ENCODE measurements around the gene NFATC1.

NFATC1 gene

DNA sequence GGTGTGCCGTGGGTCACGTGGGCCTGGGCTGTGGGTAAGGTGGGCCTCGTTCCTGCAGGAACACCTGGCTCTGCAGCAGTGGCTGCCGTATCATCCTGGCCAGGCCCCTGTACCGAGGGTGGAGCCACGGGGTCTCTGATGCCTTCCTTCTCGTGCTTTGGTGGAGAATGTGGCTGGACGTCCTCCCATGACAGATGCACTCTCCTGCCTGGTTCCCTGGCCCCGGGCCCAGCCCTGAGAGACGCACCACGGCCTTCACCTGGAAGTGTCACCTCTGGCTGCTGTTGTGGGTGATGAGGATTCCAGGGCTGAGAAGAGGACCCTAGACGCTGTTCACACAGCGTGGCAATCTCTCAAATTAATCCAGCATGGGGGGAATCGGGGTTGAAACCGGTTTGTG is 49.5 kb downstream of the NFATC1 start:
- H3K27ac ChIP-seq (ENCODE audit: low read length): no peak overlapping the region

DNA sequence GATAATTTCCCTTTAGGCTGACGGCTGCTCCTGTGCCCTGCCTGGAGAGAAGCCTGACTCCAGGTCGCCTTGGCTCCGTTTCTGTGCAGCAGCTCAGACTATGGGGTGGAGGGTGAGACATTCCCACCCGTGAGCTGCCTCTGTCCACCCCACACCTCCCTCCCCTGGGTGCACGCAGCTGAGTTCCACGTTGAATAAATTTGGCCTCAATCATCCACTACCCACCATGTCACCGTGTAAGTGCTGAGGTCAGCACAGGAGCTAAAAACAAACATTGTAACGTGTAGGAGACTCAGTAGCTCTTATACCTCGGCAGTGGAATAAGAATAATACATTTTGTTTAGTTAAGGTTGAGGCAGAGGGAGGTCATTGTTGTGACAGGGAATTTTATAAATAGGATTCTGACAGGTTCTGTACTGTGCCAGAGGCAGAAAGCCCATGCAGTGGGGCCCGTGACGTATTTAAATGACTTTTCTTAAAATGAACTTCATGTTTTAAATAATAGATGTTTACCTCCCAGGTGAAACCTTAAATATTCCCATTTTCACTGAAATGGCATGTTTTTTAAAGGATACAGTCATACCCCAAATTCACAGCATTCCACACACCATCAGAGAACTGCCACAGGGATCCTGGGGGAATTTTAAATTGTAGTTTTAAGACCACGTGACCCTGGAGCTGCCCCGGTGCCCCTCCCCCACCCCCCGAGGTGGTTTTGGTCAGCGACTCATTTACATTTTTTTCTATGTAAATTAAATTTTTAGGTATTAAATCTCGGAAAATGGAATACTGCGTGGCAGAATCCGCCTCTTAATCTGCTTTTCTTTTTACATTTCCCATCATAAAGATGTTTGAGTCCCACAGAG is 50.2 kb downstream of the NFATC1 start:
- Histone ChIP-seq H3K27me3 (ENCODE audit: insufficient read depth, low read length) (no peaks in the 10 kb centered on the region), H3K36me3 (ENCODE audit: insufficient read depth, low read depth, low read length) (no peaks in the 10 kb centered on the region), H3K9me3 (ENCODE audit: insufficient read depth, low read depth, low read length) (no peaks in the 10 kb centered on the region), H3K27ac (ENCODE audit: low read length) (no peak overlapping the region), H3K9ac (ENCODE audit: low read depth, low read length) (no peak overlapping the region), H3K4me3 (ENCODE audit: low read length) (no peak overlapping the region), H3K4me1 (ENCODE audit: insufficient read depth, low read length) (no peaks in the 10 kb centered on the region)

More for the DNA sequence above, 49.5 kb downstream of the NFATC1 start:
- Histone ChIP-seq H3K27me3 (ENCODE audit: insufficient read depth, low read length) (no peaks in the 10 kb centered on the region), H3K9me3 (ENCODE audit: insufficient read depth, low read depth, low read length) (no peaks in the 10 kb centered on the region), H3K4me3 (ENCODE audit: low read length) (no peak overlapping the region), H3K9ac (ENCODE audit: low read depth, low read length) (no peak overlapping the region), H3K36me3 (ENCODE audit: insufficient read depth, low read depth, low read length) (no peaks in the 10 kb centered on the region), H3K4me1 (ENCODE audit: insufficient read depth, low read length) (no peaks in the 10 kb centered on the region)

DNA sequence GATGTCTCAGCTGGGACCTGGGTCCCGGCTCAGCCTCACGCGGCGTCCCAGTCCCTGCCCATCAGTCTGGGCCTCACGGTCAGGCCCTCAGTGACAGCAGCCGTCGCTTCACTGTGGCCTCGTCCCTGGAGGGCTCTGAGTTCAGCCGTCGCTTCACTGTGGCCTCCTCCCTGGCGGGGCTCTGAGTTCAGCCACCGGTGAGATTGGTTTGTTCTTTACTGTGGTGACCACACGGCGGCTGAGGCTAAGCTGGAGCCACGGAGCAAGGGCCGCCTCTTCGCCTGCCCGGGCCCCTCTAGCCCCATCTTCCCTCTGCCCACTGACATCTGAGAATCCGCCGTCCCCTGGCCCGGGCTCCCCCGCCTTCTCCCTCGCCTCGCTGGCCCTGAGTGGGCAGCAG is 51.2 kb downstream of the NFATC1 start:
- Histone ChIP-seq H3K4me1 (ENCODE audit: insufficient read depth, low read length) (no peaks in the 10 kb centered on the region), H3K27ac (ENCODE audit: low read length) (no peak overlapping the region), H3K27me3 (ENCODE audit: insufficient read depth, low read length) (no peaks in the 10 kb centered on the region), H3K4me3 (ENCODE audit: low read length) (no peak overlapping the region), H3K9ac (ENCODE audit: low read depth, low read length) (no peak overlapping the region), H3K36me3 (ENCODE audit: insufficient read depth, low read depth, low read length) (no peaks in the 10 kb centered on the region), H3K9me3 (ENCODE audit: insufficient read depth, low read depth, low read length) (no peaks in the 10 kb centered on the region)

DNA sequence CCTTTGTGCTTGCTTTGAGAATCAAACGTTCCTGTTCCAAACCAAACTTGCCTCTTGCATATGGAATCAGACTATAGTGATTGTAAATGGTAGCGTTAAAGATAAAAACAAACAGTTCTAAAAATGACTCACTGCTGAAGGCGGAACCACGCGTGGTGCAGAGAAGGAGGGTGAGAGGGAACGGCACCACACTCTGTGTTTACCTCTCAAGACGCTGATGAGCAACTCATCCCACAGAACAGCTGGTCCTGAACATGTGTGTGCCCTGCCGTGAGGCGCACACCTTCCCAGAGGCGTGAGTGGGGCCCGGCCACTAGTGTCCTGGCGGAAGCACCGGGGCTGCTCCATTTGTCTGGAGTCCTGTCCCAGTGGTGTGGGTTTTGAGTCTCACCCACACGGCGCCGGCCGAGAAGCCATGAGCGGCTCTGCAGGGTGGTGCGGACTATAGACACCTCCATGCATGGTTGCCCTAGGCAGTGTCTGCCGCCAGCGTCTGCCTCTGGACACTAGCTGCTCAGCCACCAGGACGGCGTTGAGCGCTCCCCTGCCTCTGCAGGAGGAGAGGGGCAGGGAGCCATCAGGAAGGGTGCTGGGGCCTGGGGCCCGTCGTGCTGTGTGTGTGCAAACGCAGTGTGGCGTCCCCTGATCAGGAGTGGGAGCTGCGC is 52.1 kb downstream of the NFATC1 start:
- Histone ChIP-seq H3K4me1 (ENCODE audit: insufficient read depth, low read length) (no peaks in the 10 kb centered on the region), H3K9me3 (ENCODE audit: insufficient read depth, low read depth, low read length) (no peaks in the 10 kb centered on the region), H3K36me3 (ENCODE audit: insufficient read depth, low read depth, low read length) (no peaks in the 10 kb centered on the region), H3K27me3 (ENCODE audit: insufficient read depth, low read length) (no peaks in the 10 kb centered on the region), H3K27ac (ENCODE audit: low read length) (no peak overlapping the region), H3K9ac (ENCODE audit: low read depth, low read length) (no peak overlapping the region), H3K4me3 (ENCODE audit: low read length) (no peak overlapping the region)

DNA sequence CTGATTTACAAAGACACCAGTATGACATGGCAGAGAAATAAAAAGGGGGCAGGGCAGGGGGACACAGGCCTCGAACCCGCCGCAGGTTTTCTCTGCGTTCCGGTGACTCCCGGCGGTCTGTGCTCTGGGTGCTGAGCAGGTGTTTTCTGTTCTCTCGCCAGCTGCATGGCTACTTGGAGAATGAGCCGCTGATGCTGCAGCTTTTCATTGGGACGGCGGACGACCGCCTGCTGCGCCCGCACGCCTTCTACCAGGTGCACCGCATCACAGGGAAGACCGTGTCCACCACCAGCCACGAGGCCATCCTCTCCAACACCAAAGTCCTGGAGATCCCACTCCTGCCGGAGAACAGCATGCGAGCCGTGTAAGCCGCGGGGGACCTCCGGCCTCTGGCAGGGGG is 52.9 kb downstream of the NFATC1 start:
- H3K27ac ChIP-seq (ENCODE audit: low read length): no peak overlapping the region
- H3K27me3 ChIP-seq (ENCODE audit: insufficient read depth, low read length): no peaks in the 10 kb centered on the region
- no peaks in the 10 kb centered on the region for H3K36me3 ChIP-seq (ENCODE audit: insufficient read depth, low read depth, low read length)
- H3K9ac ChIP-seq (ENCODE audit: low read depth, low read length): no peak overlapping the region
- H3K9me3 ChIP-seq (ENCODE audit: insufficient read depth, low read depth, low read length): no peaks in the 10 kb centered on the region
- H3K4me3 ChIP-seq (ENCODE audit: low read length): no peak overlapping the region
- no peaks in the 10 kb centered on the region for H3K4me1 ChIP-seq (ENCODE audit: insufficient read depth, low read length)

DNA sequence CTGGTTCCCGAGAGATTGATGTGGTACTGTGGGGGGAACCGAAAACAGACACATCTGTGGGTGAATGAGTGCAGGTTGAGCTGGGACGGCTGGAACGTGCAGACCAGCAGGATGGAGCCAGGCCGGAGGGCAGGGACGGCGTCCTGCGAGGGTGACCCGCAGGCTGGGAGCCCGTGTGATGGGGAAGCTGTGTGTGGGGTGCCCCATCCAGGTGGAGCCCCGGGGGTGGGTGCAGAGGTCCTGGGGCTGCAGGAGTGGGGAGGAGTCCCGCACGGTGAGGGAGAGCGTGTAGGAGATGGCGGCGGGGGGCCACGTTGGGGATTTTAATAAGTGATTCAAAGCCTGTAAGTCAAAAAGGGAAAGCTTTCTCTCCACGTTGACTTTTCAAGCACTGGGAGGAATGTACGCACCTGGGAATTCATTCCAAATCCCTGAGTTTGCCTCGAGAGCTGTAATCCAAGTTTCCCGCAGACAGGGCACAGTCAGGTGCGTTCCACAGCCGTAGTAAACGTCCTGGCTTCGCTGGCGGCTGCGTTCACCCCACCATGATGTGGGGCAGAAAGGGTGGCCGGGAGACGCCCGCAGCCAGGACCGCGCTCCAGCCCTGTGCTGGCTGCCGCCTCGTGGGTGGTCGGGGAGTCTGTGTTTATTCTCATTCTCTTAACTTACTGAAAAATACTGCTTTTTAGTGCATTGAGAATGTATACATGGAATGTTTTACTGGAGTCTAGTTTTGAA is 54.0 kb downstream of the NFATC1 start:
- H3K9ac ChIP-seq (ENCODE audit: low read depth, low read length): no peak overlapping the region
- H3K36me3 ChIP-seq (ENCODE audit: insufficient read depth, low read depth, low read length): no peaks in the 10 kb centered on the region
- no peak overlapping the region for H3K4me3 ChIP-seq (ENCODE audit: low read length)
- H3K27ac ChIP-seq (ENCODE audit: low read length): no peak overlapping the region
- no peaks in the 10 kb centered on the region for H3K4me1 ChIP-seq (ENCODE audit: insufficient read depth, low read length)
- H3K27me3 ChIP-seq (ENCODE audit: insufficient read depth, low read length): no peaks in the 10 kb centered on the region
- no peaks in the 10 kb centered on the region for H3K9me3 ChIP-seq (ENCODE audit: insufficient read depth, low read depth, low read length)

DNA sequence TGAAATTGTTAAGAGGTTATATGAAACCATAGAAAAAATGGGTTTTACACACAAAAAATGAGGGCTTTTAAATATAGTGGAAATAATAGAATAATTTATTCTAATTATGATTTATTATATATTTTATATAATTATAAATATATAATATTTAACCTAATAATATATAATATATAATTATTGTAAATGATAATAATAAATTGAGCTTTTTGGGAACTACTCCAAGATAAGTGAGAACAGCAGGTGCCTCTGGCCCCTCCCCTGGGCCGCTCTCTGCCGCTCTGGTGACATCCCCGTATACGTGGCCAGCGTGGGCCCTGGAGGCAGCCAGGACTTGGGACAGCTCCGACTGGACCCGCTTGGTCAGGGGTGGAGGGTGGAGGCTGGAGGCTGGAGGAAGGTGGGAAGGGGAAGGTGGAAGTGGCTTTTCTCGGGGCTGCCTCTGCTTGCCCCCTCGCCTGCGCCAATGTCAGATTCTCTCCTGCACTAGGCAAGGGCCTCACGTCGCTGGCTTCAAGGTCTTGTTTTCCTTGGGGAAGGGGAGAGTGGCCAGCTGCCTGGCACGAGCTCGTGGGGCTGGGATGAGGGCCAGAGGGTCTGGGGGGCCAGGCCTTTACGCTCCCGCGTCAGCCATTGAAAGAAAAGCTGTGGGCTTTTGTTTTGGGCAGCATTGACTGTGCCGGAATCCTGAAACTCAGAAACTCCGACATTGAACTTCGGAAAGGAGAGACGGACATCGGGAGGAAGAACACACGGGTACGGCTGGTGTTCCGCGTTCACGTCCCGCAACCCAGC is 54.8 kb downstream of the NFATC1 start:
- no peaks in the 10 kb centered on the region for H3K27me3 ChIP-seq (ENCODE audit: insufficient read depth, low read length)
- H3K4me1 ChIP-seq (ENCODE audit: insufficient read depth, low read length): no peaks in the 10 kb centered on the region
- H3K27ac ChIP-seq (ENCODE audit: low read length): no peak overlapping the region
- no peaks in the 10 kb centered on the region for H3K9me3 ChIP-seq (ENCODE audit: insufficient read depth, low read depth, low read length)
- no peaks in the 10 kb centered on the region for H3K36me3 ChIP-seq (ENCODE audit: insufficient read depth, low read depth, low read length)
- H3K9ac ChIP-seq (ENCODE audit: low read depth, low read length): no peak overlapping the region
- H3K4me3 ChIP-seq (ENCODE audit: low read length): no peak overlapping the region

DNA sequence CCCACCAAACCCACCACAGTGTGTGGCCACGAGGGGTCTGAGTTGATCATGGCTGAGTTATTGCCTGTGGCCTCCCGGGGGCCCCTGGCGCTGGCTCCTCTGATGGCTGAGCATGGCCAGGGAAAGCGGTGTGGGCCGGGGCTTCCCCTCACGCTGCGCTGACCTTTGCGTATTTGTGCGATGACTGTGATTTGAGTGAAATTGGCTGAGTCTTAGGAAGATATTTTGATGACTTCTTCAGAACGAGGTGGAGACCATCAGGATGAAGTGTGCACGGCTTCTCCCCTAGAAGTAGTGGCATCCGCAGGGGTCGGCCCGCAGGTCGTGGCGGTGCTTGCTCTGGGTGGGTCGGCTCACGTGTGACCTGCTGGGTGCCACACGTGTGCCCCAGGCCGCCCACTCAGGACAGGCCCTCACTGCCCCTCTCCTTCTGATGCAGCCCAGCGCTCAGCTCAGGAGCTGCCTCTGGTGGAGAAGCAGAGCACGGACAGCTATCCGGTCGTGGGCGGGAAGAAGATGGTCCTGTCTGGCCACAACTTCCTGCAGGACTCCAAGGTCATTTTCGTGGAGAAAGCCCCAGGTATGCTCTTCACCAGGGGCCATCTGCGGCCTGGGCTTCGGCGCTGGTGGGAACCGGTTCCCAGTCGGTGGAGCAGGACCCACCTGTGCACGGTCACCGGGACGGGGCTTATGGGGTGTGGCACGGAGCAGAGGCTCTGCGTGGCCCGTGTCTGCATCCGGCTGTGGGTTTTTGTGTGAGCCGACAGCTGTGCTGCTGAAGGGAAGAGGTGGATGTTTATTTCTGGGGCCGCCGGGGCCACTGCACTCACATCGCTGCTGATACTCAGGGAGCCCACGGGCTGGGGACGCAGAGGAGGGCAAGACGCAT is 55.8 kb downstream of the NFATC1 start:
- H3K4me3 ChIP-seq (ENCODE audit: low read length): no peak overlapping the region
- no peaks in the 10 kb centered on the region for H3K36me3 ChIP-seq (ENCODE audit: insufficient read depth, low read depth, low read length)
- no peak overlapping the region for H3K27ac ChIP-seq (ENCODE audit: low read length)
- no peaks in the 10 kb centered on the region for H3K9me3 ChIP-seq (ENCODE audit: insufficient read depth, low read depth, low read length)
- H3K4me1 ChIP-seq (ENCODE audit: insufficient read depth, low read length): no peaks in the 10 kb centered on the region
- no peak overlapping the region for H3K9ac ChIP-seq (ENCODE audit: low read depth, low read length)
- H3K27me3 ChIP-seq (ENCODE audit: insufficient read depth, low read length): no peaks in the 10 kb centered on the region

DNA sequence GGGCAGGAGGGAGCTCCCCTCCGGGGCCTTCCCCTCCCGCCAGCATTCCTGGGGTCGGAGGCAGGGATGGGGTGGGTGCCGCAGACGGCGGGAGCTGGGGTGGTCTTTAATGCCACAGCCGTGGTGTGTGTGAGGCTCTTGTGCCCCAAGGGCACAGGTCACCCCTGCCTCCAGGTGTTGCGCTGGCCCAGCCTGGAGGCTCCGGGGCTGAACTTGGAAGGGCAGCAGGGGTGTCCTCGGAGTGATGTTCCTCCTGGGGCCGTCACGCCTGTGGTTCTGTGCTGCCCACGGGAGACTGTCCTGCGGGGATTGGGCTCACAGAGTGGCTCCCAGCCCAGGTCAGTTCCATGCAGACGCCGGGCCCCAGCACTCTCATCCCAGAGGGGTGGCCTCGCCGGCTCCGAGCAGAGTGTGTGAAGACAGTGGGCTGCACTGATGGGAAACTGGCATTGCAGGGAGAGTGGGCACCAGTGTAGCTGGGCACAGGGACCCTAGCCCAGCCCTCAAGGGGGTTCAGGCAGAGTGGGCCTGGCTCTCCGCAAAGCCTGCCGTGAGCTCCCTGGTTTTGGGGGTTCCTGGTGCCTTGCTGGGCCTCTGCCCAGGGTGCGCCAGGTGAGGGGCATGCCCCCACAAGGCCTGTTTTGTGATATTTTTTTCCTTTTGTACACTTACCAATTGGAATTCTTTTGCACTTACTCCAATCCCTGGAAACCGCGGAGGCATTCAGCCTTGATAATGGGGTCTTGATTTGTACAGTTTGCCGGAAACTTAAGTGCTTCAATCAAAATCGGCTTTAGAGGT is 56.7 kb downstream of the NFATC1 start:
- Histone ChIP-seq H3K27ac (ENCODE audit: low read length) (no peak overlapping the region), H3K36me3 (ENCODE audit: insufficient read depth, low read depth, low read length) (no peaks in the 10 kb centered on the region), H3K4me1 (ENCODE audit: insufficient read depth, low read length) (no peaks in the 10 kb centered on the region), H3K9me3 (ENCODE audit: insufficient read depth, low read depth, low read length) (no peaks in the 10 kb centered on the region), H3K4me3 (ENCODE audit: low read length) (no peak overlapping the region), H3K9ac (ENCODE audit: low read depth, low read length) (no peak overlapping the region), H3K27me3 (ENCODE audit: insufficient read depth, low read length) (no peaks in the 10 kb centered on the region)

DNA sequence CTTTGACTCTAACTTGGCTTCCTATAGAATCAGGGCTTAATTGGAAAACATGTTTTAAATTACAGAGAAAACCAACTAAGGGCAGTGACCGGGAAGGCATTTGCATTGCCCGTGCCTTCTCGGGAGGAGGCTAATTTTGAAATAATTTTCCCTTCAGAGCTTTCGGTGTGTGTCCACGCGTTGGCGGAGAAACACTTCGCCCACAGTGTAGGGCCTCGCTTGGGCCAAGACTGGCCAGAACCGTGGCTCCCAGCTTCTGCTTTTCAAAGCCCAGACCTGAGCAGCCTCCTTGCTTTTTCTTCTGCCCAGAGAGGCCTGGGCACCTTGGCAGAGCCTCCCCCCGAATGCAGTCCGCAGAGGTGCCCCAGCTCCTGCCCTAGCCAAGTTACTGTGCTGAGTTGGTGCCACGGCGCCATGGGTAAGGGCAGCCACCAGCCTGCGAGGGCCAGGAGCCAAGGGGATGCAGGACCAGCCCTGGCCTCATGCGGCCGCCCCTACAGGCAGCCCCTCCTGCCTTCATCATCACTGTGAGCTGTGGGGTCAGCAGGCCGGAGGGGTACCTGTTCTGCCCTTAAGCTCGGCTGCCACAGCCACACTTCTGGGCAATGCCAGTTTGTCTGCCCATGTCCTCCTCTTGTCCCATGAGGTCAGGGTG is 57.4 kb downstream of the NFATC1 start:
- Histone ChIP-seq H3K9ac (ENCODE audit: low read depth, low read length) (no peak overlapping the region), H3K4me3 (ENCODE audit: low read length) (no peak overlapping the region), H3K36me3 (ENCODE audit: insufficient read depth, low read depth, low read length) (no peaks in the 10 kb centered on the region), H3K4me1 (ENCODE audit: insufficient read depth, low read length) (no peaks in the 10 kb centered on the region), H3K9me3 (ENCODE audit: insufficient read depth, low read depth, low read length) (no peaks in the 10 kb centered on the region), H3K27ac (ENCODE audit: low read length) (no peak overlapping the region), H3K27me3 (ENCODE audit: insufficient read depth, low read length) (no peaks in the 10 kb centered on the region)
